Cerebellar nuclear complex (tissue), 1 donor: ENCODE results near the gene RNF208.

Experiments used
- DNase-seq, 2 experiments: peaks; one replicate each; lab custom pipeline; 2025; lab: John Stamatoyannopoulos, UW

Gene RNF208

GRCh38 chr9:137191691-137192447 lies 30.2 kb downstream of the RNF208 start:
- no peak for DNase-seq

DNA sequence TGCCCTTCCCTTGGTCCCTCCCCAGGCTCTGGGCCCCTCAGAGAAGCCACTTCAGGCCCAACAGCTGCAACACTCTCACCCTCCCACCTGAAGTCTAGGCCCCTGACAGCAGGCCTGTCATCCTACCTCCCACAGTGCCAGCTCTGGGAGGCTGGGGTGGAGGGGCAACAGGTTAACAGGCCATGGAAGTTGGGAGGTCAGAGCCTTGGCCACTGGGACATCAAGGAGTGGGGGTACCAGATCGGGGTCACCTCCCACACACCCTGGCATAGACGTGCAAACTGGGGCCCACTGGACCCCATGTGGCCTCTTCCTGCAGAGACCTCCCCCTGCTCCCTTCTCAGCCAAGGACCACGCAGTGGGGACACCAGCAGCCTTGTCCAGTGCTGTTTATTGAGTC lies 30.8 kb downstream of the RNF208 start:
- no peak for DNase-seq

DNA sequence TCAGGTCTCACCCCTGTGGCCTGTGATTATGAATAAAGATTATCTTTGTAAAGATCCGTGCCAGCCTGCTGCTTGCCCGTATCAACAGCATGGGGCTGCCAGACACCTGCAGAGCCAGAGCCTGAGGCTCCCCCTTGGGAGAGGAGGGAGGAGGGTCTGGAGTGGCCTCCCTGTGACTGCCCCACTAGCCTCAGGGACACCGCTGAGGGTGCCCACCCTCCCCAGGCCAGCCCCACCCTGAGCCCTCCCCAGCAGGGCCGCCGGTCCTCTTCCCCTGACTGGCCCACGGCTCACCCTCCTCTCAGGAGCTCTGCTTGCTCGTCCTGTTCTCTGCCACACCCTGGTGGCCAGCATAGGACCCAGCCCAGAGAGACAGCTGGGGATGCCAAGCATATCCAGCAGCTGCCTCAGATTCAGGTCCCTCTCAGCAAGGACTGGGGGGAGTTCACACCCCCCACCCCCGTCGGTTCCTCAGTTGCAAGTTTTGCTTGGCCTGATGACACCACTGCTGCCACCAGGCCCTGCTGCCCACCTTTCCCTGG lies 31.7 kb downstream of the RNF208 start:
- no peak for DNase-seq

GRCh38 chr9:137189297-137190295 lies 32.4 kb downstream of the RNF208 start:
- no peak for DNase-seq

DNA sequence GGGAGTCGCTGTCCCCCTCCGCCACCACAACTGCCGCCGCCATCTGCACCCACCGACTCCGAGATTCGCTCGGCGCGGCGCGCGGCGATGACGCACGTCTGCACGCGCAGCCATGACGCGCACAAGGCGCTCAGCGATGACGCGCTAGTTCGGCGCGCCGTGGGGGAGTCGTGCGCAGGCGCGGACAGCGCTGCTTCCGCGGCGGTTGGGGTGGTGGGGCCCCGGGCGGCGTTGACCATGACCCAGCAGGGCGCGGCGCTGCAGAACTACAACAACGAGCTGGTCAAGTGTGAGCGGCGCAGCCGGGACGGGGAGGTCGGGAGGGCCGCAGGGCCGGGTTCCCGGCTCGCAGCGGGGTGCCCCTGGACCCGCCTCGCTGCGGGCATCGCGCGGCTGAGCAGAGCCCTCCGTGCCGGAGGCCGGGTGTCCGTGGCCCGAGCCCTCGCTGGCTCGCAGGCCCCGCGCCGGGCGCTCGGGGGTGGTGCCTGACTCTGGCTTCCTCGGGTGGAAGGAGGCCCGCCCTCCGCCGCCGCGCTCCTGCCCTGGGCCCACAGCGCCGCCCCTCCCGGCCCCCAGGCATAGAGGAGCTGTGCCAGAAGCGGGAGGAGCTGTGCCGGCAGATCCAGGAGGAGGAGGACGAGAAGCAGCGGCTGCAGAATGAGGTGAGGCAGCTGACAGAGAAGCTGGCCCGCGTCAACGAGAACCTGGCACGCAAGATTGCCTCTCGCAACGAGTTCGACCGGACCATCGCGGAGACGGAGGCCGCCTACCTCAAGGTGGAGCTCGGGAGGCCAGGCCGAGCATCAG lies 33.3 kb downstream of the RNF208 start, which contains the start of the genes ANAPC2 and SSNA1:
ANAPC2 (minus strand) TSS at position 71 of the 807 bp plus-strand sequence; CDS start at position 43, 28 bp downstream.
SSNA1 (plus strand) TSS at position 187 of the 807 bp plus-strand sequence; CDS start at position 238, 51 bp downstream.
- no peak for DNase-seq

DNA sequence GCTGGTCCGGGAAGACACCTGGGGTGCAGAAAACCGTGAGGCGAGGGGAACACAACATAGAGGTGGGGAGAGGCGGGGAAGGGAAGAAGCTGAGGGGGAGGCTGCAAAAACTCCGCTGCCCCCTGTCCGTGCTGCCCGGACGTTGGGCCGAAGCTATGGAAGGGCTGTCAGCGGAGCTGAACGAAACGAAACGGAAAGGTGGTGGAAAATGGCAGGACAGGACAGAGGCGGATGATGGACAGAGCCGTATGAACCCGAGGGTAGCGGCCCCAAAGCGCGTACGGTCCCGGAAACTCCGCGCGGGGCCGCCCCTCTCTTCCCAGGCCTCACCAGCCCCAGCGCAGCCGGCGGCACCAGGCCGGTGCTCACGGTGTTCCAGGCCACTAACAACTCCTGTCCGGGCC lies 34.0 kb downstream of the RNF208 start:
- DNase-seq, result no peak

DNA sequence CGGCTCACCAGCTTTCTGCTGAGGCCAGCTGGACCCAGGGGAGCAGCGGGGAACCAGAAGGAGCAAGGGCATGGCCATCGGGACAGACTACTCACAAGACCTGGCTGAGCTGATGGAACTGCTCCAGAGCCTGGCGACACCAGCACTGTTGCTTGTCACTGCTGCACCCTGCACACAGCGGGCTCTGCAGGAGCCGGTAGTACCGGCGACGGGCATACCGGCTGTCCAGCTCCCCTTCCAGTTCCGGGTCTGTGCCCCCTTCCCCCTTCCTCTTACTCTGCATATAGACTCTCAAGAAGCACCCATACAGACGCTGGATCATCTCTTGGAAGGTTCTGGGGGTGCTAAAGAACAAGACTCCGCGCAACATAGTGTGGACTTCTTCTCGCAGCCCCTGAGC lies 34.7 kb downstream of the RNF208 start:
- DNase-seq, result no peak

GRCh38 chr9:137186385-137186784 lies 35.7 kb downstream of the RNF208 start:
- no peak for DNase-seq

GRCh38 chr9:137185921-137186320 lies 36.1 kb downstream of the RNF208 start:
- no peak for DNase-seq

DNA sequence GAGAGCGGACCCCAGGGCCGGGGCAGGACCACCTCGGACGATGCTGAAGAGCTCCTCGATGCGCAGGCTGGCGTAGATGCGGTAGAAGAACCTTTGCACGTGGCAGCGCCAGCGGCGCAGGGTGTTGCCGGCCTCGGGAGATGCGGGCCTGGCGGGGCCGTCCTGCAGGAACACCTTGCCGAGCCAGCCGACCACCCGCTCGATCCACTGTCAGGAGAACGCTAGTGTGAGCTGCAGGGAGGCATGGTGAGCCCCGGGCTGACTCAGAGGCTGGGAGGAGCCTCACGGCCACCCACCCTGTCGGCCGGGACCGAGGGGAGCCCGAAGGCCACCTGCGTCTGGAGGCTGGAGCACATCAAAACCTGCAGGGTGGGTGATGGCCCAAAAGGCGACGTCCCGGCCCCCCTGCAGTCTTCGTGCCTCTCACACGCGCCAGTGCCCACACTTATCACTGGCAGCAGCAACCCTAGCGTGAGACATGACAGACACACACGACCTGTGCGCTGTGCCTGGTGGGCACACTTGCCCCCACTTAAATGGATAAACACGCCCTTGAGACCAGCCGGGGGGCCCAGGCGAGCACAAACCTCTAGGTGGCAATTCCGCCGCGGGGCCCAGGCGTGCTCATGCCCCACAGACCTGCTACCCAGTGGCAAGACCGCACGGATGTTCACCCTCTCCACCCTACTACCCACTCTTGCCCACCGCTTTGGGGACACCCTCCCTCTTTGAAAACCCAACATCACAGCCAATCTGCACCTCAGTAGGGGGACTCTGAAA lies 37.0 kb downstream of the RNF208 start:
- DNase-seq, result no peak

DNA sequence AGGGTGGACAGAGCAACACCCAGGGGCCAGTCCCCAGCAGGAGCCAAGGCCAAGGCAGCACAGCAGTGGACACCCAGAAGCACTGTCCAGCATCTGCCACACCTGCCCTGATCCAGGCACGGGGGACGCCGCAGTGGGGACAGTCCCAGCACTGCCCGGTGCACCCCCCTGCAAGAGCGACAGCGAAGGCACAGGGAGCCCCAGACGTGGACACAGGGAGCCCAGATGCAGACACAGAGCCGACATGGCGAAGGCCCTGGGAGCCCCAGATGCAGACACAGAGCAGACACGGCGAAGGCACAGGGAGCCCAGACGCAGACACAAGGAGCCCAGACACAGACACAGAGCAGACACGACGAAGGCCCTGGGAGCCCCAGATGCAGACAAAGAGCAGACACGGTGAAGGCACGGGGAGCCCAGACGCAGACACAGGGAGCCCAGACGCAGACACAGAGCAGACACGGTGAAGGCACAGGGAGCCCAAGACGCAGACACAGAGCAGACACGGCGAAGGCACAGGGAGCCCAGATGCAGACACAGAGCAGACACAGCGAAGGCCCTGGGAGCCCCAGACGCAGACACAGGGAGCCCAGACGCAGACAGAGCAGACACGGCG lies 38.0 kb downstream of the RNF208 start:
- no peak for DNase-seq

GRCh38 chr9:137182836-137183235 lies 39.2 kb downstream of the RNF208 start:
- no peak for DNase-seq

- DNase-seq, result no peak
Observed at GRCh38 chr9:137181680-137182079, 40.4 kb downstream of the RNF208 start.

DNA sequence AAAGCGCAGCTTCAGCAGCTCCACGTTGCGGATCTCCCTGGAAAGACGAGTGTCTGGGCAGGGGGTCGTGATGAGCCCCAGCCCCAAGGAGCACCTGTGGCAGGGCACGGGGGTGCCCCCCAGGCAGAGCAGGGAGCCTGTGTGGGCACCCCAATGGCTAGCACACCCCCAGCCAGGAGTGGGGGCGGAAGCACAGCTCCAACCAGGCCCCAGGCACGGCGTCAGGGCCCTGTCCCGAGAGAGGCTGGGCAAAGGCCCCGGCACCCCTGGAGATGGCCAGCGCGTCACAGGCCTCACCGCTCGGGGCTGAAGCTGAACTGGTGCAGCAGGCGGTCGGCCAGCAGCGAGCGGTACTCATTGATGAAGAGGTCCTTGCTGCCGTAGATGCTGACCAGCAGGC lies 41.5 kb downstream of the RNF208 start:
- no peak for DNase-seq

GRCh38 chr9:137179761-137180160 lies 42.3 kb downstream of the RNF208 start:
- DNase-seq, result no peak

DNA sequence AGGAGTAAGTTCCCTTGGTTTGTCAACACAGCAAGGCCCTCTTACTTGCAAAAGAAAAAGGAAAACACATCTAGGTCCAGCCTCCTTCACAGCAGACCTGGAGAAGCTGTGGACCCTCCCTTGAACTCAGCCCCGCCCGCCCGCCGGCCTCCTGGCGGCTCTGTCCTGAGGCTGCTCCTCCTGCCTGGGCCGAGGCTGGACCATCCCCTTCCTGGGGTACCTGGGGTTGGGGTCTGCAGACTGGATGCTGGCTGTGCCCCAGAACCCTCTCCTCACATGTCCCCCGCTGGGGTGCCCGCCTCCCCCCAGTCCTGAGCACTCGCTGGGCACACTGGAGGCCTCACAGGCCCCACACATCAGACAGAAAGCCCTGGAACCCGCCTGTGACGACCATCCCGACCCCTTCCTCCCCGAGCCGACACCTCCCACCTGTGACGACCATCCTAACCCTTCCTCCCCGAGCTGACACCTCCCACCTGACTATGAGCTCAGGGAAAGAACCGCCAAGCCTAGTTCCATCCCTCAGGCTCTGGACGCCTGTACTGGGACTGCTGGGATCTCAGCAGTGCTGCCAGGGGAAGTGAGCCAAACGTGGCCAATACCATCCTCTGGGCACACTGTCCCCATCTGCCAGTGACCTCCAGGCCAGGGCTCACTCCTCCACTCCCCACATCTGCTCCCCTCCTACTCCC lies 43.0 kb downstream of the RNF208 start:
- DNase-seq, result no peak

GRCh38 chr9:137178201-137178938 lies 43.7 kb downstream of the RNF208 start:
- DNase-seq, result no peak

GRCh38 chr9:137176302-137177182 lies 45.5 kb downstream of the RNF208 start:
- peak in 1 of 2 experiments; percentile 38 for DNase-seq
